ENCODE data around the gene ZBTB9.
"Not testable (repeated sequence)": the region's sequence is repeated elsewhere in the genome, so short reads cannot be mapped to it uniquely, and the experiment has no call there.

ZBTB9 gene

DNA sequence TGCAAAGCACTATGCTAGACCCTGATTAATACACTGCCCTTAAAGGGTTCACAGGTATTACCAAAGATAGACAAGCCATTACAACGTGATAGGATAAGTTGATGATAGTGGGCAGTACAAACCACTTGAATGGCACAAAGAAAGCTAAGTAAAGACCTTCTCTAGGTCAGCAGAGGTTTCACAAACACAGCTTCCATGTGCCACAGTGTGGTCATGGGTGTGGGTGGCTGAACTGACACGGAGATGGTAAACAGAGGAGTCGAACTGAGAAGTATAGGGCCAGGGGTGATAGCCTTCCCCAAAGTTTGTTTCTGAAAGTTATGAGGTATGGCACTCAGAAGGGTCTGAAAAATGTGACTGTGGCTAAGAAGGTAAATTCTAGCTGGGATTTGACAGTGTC lies 4.3 kb downstream of the ZBTB9 start:
- no peak for DNase-seq (ENCODE audit: extremely low read depth in 1 of 2, low read depth in 1 of 2)

DNA sequence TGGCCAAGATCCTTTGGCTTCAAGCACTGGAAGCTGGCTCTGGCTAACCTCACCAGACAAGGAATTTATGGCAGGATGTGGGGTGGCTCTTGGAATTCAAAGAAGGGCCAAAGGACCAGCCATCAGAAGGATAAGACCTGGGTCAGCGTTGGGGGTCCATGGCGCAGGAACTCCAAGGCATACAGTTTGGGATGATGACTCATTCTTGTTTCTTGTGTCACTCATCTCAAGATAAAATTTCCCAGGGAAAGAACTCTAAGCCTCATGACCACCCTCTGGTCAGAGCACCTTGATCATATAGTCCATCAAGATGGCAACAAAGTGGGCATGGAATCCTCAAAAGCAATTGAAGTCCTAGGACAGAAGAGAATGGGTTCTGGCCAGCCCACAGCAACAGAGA lies 4.8 kb downstream of the ZBTB9 start:
- no peak for DNase-seq (ENCODE audit: extremely low read depth in 1 of 2, low read depth in 1 of 2)

DNA sequence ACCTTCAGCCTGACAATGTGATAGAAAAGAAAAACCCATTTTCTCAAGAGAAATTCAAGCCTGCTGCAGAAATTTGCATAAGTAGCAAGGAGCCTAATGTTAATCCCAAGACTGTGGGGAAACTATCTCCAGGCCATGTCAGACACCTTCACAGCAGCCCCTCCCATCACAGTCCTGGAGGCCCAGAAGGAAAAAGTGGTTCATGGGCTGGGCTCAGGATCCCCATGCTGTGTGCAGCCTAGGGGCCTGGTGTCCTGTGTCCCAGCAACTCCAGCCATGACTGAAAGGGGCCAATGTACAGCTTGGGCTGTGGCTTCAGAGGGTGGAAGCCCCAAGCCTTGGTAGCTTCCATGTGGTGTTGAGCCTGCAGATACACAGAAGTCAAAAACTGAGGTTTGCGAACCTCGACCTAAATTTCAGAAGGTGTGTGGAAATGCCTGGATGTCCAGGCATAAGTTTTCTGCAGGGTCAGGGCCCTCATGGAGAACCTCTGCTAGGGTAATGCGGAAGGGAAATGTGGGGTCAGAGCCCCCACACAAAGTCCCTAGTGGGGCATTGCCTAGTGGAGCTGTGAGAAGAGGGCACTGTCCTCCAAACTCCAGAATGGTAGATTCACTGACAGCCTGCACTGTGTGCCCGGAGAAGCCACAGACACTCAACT lies 11.8 kb downstream of the ZBTB9 start:
- no peak for DNase-seq (ENCODE audit: extremely low read depth in 1 of 2, low read depth in 1 of 2)

DNA sequence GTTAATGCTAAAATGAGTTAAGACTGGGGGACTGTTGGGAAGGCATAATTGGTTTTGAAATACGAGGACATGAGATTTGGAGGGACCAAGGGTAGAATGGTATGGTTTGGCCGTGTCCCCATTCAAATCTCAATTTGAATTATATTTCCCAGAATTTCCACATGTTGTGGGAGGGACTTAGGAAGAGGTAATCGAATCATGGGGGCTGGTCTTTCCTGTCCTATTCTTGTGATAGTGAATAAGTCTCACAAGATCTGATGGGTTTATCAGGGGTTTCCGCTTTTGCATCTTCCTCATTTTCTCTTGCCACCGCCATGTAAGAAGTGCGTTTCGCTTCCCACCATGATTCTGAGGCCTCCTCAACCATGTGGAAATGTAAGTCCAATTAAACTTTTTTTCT lies 12.7 kb downstream of the ZBTB9 start:
- no peak for DNase-seq (ENCODE audit: extremely low read depth in 1 of 2, low read depth in 1 of 2)

DNA sequence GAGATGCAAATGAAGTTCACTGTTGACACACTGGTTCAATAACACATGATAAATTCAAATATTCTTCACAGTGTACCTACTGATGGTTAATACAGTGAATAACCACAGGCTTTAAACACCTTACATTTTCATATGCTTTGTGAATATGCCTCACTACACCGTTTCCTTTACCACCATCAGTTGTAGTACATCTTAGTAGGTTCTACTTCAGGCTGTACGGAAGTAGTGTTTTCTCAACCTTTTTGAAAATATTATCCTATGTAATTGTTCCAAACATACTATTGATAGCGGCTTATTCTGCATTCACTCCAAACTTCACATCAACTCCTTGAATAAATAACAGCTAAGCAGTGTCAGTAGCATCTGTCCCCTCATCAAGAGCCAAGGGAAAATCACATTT lies 15.3 kb downstream of the ZBTB9 start:
- DNase-seq (ENCODE audit: extremely low read depth in 1 of 2, low read depth in 1 of 2) = no peak

DNA sequence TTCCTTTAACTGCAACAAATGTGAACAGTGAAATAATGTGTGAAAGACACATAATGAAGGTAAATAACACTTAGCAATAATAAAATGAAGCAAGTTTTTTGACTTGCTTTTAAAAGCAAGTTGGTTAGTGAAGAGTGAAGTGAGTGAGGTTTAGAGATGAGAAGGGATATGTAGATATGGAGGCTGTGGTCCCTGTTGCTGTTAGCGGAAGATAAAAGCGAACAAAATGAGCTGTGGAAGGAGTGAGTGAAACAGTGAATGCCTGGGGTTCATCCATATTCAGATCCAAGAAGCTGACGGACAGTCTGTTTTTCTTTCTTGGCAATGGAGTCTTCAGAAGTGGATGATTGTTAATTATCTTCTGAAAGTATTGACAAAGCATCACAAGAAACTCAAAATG lies 23.5 kb downstream of the ZBTB9 start:
- DNase-seq (ENCODE audit: extremely low read depth in 1 of 2, low read depth in 1 of 2) = no peak

DNA sequence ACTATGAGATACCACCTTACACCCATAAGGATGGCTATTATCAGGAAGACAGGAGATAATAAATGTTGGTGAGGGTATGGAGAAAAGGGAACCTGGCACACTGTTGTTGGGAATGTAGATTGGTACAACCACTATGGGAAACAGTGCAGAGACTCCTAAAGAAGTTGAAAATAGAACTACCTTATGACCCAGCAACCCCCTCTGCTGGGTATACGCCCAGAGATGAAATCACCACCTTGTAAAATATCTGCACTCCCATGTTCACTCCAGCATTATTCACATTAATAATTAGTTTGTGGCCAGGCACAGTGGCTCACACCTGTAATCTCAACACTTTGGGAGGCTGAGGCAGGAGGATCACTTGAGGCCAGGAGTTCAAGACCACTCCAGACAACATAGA lies 26.8 kb downstream of the ZBTB9 start:
- no peak for DNase-seq (ENCODE audit: extremely low read depth in 1 of 2, low read depth in 1 of 2)

DNA sequence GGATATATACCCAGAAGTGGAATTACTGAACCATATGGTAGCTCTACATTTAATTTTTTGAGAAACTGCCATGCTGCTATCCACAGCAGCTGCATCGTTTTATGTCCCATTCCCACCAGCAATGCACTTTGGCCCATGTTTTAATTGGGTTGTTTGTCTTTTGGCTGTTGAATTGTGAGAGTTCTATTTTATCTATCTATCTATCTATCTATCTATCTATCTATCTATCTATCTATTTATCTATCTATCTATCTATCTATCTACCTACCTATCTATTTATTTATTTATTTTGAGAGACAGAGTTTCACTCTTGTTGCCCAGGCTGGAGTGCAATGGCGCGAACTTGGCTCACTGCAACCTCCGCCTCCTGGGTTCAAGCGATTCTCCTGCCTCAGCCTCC lies 28.2 kb downstream of the ZBTB9 start:
- DNase-seq (ENCODE audit: extremely low read depth in 1 of 2, low read depth in 1 of 2) = not testable (repeated sequence)

DNA sequence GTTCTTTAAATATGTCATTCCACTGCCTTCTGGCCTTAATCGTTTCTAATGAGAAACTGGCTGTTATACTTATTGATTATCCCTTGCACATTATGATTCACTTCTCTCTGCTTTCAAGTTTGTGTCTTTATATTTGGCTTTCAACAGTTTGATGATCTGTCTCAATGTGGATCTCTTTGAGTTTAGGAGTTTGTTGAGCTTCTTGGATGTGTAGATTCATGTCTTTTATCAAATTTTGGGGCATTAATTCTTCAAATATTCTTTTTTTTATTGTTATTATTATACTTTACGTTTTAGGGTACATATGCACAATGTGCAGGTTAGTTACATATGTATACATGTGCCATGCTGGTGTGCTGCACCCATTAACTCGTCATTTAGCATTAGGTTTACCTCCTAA lies 29.3 kb downstream of the ZBTB9 start:
- DNase-seq (ENCODE audit: extremely low read depth in 1 of 2, low read depth in 1 of 2) = no peak

DNA sequence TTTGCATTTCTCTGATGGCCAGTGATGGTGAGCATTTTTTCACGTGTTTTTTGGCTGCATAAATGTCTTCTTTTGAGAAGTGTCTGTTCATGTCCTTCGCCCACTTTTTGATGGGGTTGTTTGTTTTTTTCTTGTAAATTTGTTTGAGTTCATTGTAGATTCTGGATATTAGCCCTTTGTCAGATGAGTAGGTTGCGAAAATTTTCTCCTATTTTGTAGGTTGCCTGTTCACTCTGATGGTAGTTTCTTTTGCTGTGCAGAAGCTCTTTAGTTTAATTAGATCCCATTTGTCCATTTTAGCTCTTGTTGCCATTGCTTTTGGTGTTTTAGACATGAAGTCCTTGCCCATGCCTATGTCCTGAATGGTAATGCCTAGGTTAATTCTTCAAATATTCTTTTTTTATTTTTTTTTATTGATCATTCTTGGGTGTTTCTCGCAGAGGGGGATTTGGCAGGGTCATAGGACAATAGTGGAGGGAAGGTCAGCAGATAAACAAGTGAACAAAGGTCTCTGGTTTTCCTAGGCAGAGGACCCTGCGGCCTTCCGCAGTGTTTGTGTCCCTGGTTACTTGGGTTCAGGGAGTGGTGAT lies 30.4 kb downstream of the ZBTB9 start:
- DNase-seq (ENCODE audit: extremely low read depth in 1 of 2, low read depth in 1 of 2) = not testable (repeated sequence)

DNA sequence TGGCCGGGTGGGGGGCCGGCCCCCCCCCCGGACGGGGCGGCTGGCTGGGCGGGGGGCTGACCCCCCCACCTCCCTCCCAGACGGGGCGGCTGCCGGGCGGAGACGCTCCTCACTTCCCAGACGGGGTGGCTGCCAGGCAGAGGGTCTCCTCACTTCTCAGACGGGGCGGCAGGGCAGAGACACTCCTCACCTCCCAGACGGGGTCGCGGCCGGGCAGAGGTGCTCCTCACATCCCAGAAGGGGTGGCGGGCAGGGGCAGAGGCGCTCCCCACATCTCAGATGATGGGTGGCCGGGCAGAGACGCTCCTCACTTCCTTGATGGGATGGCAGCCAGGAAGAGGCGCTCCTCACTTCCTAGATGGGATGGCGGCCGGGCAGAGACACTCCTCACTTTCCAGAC lies 31.3 kb downstream of the ZBTB9 start:
- DNase-seq (ENCODE audit: extremely low read depth in 1 of 2, low read depth in 1 of 2) = not testable (repeated sequence)

DNA sequence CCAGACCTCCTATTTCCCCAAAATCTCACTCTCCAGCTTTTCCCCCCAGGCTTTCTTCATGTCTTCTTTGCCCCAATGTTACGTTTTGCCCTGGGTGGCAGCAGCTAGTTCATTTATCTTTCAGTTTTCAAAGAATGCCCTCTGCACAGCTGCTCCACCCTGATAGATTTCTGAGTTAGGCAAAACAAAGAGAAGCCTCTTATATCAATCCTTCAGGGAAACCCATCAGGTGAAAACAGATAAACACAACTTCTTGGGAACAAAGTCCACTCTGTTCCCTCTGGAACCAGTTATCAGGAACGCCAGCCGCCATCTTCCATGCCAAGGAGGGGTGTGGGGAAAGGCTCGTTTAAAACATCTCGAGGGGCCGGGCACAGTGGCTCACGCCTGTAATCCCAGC lies 34.0 kb downstream of the ZBTB9 start:
- DNase-seq (ENCODE audit: extremely low read depth in 1 of 2, low read depth in 1 of 2) = no peak

DNA sequence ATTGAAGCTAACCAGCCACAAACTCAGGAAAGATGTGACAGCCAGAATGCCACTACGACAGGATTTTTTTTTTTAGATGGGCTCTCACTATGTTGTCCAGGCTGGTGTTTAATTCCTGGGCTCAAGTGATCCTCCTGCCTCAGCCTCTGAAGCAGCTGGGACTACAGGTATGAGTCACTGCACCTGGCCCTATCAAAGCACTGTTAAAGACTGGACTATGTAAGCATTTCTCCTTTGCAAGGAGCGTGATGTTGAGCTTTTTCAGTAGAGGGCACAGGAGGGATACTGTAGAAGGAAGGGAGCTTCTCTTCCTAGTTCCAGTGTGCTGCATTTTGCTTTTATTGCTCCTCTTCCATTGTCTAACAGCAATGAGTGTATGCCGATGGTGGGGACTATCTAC lies 35.8 kb downstream of the ZBTB9 start:
- DNase-seq (ENCODE audit: extremely low read depth in 1 of 2, low read depth in 1 of 2) = no peak

DNA sequence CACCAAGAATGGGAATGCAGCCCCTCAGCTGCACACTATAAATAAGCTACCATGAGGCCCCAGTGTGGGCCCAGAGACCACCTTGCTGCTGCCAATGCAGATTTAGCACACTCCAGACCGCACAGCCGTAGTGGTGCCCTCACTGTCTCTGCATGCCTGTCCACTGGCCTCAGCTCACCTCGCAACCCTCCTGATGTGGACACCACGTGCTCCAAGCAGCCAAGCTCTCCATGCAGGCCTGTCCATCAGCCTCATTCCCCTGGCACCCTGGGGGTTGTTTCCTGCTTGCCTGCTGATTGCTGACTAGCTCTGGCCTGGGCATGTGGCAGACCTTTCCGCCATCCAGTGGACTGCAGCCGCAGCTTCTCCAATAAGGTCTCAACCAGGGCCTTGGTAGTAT lies 36.2 kb downstream of the ZBTB9 start:
- no peak for DNase-seq (ENCODE audit: extremely low read depth in 1 of 2, low read depth in 1 of 2)

DNA sequence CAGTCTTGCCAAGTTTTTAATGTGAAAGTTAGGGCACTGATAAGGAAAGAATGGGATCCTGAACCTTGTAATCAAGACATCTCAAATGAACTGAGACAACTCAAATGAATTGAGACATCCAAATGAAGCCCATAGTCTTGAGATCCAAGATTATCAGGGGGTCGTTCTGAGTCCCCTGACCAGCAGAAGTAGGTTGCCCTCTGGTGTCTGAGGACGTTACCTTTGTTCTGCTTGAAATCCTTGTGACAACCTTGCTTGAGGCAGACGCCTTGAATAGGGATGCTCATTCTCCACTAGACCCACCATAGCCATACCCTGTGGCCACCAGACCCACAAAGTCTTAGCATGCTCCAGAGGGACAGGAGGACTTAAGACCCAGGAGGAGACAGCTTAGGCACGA lies 37.7 kb downstream of the ZBTB9 start:
- DNase-seq (ENCODE audit: extremely low read depth in 1 of 2, low read depth in 1 of 2) = no peak

DNA sequence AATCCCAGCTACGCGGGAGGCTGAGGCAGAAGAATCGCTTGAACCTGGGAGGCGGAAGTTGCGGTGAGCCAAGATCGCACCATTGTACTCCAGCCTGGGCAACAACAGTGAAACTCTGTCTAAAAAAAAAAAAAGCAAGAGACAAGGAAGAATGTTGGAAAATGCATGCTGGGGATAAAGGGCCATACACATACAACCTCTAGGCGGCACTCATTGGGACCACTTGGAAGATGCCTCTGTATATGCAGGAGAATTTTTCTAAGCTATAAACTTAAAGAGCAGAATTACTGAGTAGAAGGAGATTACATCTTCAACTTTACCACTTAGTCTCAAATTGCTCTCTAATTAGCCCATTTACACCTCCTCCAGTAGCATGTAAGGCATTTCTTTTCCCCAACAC lies 42.8 kb downstream of the ZBTB9 start:
- no peak for DNase-seq (ENCODE audit: extremely low read depth in 1 of 2, low read depth in 1 of 2)

DNA sequence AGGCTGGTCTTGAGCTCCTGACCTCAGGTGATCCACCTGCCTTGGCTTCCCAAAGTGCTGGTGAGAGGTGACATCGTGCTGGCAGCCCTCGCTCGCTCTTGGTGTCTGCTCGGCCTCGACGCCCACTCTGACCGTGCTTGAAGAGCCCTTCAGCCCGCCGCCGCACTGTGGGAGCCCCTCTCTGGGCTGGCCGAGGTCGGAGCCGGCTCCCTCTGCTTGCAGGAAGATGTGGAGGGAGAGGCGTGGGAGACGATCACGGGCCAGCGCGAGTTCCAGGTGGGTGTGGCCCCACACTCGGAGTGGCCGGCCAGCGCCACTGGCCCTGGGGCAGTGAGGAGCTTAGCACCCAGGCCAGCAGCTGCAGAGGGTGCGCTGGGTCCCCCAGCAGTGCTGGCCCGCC lies 48.1 kb downstream of the ZBTB9 start:
- no peak for DNase-seq (ENCODE audit: extremely low read depth in 1 of 2, low read depth in 1 of 2)

DNA sequence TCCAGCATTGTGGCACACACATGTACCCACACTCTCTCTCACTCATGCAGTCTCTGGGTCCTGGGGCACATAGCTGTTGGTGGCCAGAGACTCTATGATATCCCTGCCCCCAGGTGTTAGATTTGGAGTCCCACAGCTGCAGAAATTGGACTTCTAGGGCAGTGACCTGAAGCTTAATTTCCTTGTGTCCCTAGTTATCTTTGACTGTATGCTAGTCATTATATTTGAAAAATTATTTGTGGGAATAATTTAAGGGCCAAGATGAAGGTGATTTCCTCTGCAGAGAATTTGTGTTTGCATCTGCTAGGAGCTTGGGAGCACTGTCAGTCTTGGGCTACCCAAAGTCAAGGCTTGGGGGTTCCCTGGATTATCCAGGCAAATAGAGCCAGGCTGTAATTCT lies 50.1 kb downstream of the ZBTB9 start:
- DNase-seq (ENCODE audit: extremely low read depth in 1 of 2, low read depth in 1 of 2) = no peak

DNA sequence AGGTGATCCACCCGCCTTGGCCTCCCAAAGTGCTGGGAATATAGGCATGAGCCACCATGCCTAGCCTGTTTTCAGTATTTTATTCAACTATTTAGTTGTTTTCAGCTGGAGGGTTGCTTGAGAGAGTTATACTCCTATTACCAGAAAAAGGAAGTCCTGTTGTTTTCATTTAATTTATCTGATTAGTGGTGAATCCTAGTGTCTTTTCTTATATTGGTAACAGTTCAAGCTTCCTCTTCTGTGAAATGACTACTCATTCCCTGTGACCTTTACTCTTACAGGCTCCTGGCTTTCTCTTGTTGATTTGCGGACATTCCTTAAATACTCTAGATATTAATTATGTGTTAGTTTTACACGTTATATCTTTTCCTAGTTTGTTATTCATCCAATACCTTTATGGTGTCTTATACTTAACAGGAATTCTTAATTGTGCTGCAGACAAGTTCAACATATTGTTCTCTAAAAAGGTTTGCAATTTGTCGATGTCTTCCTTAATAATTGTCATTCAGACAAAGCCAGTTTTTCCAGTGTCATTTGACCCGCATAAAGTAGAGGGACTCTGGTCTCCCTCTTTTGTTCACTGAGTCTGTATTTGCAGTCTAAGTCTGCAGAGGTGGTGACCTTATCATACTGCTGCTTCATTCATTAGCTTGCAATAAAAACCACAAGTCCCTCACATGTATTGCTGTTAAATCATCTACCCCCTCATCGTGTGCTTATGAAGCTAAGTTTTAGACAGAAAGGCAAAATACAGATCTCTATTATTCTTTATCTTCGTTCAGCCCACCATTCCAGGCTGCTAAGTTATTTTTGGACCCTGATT lies 51.4 kb downstream of the ZBTB9 start:
- no peak for DNase-seq (ENCODE audit: extremely low read depth in 1 of 2, low read depth in 1 of 2)

Data from stimulated activated CD8-positive, alpha-beta memory T cell treated with anti-CD3 and anti-CD28 coated beads, Interleukin-7, amount 100 ng/mL, for 48 hours (primary cell).